Umbilical cord (tissue), 2 donors: ENCODE results near the gene GPR25. TPM values are rescaled to one million over a fixed set of nuclear protein-coding genes. Genes with fewer than 3 reads are reported as not detected.

ENCODE experiments used
- DNase-seq: peaks from one replicate; pipeline ENCODE4 v3.0.0-alpha.2; 2015; ENCODE audit warnings: low spot score
- total RNA-seq: library from RNA; depleted of rRNA; stranded (reverse); fragments of >200 nt; gene quantifications from one replicate; pipeline ENCODE4 v1.2.3, GENCODE V29; 2014; ENCODE audit warnings: low replicate concordance; ENCODE audit not compliant: insufficient read depth

The GPR25 gene
- total RNA-seq, 1 donor from 2014 or later, result not detected

DNA sequence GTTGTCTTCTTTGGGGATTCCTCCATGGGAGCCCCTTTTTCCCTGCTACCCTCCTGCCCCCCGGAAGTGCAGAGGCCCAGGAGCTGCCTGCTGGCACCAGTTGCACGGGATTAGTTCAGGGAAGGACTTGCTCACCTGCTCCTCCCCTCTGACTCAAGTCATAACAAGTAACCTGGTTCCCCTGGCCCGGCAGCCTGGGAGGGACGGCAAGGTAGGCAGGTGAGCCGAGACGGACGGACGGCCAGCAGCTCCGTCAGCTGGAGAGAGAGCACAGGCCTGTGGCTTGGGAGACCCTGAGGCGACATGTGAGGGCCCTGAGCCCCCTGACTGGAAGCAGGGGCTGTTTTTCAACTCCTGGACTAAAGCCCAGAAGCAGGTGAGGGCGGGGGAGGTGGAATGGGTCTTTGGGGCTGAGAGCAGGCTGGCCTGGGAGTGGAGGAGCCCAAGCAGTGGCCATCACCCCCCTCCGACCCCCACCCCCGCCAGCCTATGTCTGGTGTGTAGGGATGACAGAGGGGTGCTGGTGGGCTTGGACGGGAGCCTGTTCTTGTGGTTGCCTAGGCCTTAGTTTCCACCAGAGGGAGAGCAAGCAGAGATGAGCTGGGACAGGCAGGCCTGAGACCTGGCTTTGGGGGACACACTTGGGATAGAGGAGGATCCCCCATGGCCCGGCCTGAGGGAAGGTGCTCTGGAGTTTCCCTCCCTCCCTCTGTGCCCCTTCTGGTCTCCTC, 22.1 kb downstream of the GPR25 start, which contains the start of gene INAVA:
Gene INAVA, plus strand, starts transcription at position 189 of the 731 bp plus-strand sequence. CDS start 3,501 bp downstream, outside the sequence.
- peak; percentile 55 for DNase-seq

DNA sequence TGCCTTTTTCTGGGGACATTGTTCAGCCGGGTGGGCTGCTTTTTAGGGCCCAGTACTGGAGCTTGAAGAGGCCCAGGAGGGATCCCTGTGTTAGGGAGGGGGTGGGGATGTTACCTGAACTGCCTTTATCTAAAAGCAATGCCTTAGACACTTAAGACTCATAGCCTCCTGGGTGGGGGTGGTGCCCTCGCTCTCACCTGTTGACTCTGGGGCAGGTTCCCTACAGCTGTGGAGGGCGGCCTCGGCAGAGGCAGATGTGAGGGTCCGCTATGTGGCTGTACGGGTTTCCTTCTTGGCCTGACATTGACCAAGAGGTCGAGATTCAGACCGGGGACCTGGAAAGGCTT, 22.6 kb downstream of the GPR25 start:
- DNase-seq, result no peak

DNA sequence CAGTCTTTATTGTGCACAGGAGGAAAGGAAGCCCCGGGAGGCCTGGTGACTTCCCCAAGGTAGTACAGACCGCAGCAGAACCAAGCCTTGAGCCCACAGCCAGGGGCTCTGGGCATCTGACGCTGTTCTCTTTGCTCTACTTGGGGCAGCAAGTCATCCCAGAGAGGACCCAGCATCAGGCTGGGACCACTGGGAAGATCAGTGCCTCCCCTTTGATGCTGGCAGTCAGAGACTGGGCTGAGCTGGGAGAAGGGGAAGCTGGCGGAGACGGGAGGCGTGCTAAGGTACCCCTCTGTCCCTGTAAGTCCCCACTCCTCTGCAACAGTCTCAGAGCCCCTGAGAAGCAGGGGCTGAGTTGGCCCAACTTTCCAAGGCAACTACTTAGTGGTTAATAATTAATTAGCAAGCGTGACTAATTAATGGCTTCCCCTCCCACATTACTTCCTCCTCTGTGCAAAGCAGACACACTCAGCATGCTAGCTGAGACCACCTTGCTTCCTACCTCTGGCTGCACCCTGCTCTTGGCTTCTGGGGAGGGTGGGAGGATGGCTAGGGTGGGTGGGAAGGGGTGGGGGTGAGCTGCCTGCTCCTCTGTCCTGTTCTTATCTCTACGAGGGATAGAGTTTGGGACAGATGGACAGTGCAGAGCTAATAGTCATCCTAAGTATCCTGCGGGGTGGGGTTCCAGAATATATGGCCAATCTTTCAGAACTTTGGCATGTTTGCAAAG, 23.2 kb downstream of the GPR25 start:
- no peak for DNase-seq

DNA sequence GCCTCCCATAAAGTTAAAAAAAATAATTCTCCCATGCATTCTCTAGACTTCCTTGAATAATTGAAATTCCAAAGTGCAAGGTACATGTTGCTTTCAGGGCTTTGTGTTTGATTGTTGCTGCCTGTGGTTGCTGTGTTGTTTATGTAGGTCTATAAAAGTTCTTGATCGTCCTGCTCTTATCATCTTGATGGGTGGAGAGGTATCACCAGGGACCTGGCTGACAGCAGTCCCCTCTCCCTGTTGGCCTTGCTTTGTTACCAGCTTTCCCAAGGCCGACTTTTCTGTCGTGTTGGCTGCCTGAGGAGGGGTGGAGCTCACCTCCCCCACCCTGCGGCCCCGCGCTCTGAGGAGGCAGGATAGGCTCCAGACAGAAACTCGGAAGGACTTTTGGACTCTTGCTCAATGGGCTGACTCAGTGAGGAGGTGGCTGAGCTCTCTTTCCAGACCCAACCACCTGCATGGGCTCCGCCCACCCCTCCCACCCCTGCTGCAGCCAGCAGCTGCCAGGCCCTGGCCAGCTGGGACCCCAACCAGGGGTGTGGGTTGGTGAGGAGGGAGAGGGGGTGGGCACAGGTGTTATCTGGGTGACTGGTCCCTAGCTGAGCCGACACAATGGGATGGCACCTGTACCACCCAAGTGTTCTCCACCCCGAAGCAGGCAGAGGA, 23.9 kb downstream of the GPR25 start:
- DNase-seq, result peak; percentile 50

GRCh38 chr1:200897259-200897658, 24.5 kb downstream of the GPR25 start:
- DNase-seq, result no peak

GRCh38 chr1:200899015-200899386, 26.2 kb downstream of the GPR25 start:
- no peak for DNase-seq

DNA sequence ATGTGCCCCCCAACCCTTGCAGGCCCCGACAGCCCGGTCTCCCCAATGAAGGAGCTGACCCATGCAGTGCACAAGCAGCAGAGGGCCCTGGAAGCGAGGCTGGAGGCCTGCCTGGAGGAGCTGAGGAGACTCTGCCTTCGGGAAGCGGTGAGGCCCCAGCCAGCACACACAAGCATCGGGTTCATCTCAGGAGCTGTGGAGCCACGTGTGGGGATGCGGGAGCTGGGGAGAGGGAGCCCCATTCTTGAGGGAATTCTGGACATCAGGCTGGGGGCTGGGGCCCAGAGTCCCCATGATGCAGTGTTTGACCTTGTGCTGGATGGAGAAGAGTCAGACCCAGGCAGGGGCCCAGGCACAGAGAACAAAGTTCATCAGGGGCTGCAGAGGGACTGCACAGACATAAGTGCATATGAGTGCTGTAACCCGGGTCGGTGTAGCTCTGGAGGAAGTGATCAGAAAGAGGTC, 26.7 kb downstream of the GPR25 start:
- DNase-seq, result no peak

DNA sequence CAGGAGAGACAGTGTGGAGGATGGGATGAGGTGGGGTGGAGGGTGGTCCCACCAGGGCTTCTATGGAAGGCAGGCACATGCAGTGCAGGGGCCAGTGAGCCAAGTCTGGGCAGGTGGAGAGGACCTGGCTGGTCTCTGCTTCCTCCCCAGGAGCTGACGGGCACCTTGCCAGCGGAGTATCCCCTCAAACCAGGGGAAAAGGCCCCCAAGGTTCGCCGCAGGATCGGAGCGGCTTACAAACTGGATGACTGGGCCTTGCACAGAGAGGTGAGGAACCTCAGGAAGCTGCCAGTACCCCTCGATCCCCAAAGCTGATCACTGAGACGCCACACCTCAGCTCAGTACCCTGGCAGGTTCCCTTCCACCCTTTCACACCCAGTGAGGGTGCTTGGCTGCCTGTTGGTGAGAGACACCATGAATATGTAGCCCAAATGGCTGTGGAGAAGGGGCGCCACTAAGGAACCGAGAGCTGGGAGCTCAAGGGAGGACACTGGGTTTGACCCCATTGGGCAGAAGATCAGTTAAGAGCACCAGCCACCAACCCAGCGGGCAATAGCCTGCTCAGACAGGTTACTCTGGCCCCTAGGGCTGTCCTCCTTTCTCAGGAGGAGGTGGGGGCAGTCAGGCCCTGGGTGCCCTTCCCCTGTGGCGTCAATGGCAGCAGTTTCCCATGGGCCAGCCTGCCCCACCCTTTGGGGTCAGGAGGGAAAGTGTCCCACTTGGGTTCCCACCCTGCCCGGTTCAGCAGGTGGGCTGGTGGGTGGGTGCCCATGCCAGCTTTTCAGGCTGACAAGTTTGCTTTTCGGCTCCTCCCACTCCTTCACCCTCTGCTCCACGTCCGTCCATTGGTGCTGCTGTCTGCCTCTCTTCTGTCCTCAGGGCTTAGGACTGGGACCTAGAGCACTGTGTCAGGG, 27.4 kb downstream of the GPR25 start:
- no peak for DNase-seq

GRCh38 chr1:200900877-200901276, 28.1 kb downstream of the GPR25 start:
- no peak for DNase-seq

GRCh38 chr1:200901350-200901749, 28.6 kb downstream of the GPR25 start:
- no peak for DNase-seq

DNA sequence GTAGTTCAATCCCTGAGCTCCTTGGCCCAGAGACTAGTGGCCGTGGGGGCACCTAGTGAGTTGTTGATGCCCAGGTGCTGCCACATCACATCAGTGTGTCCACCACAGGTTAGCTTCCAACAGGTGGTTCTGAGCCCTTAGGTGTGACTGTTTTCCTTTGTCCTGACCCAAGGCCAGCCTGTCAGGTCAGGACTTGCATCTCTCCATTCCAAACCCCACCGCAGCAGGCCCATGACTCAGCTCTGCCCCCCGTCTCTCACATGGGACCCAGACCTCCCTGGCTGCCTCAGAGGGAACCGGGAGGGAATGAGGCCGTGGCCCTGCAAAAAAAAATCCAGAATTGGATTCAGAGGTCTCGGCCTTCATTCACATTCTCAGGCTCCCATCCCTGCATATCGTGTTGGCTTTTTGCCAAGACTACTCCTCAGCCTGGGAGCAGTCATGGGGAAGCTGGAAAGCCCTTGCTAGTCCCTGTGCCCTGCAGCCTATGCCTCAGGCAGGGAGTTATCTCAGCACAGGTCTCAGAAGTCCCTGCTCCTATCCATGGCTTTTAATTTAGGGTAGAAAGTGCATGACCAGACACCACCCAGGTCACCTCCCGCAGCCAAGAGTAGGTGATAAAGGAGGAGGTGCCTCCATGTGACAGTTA, 29.1 kb downstream of the GPR25 start:
- DNase-seq, result peak; percentile 19

GRCh38 chr1:200903793-200904192, 31.0 kb downstream of the GPR25 start:
- no peak for DNase-seq

DNA sequence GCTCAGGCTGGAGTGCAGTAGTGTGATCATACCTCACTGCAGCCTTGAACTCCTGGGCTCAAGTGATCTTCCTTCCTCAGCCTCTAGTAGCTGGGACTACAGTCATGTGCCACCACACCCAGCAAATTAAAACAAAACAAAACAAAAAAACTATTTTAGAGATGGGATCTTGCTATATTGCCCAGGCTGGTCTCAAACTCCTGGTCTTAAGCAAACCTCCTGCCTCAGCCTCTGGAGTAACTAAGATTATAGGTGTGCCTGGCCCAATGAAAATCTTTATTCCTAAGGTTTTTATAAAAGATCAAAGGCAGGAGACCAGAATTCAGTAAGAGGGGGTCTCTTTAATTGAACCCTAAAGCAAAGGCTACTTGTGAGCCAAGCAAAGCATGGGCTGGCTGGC, 32.0 kb downstream of the GPR25 start:
- DNase-seq, result no peak

- DNase-seq, result no peak
Measured at GRCh38 chr1:200905411-200906052, 32.8 kb downstream of the GPR25 start.

DNA sequence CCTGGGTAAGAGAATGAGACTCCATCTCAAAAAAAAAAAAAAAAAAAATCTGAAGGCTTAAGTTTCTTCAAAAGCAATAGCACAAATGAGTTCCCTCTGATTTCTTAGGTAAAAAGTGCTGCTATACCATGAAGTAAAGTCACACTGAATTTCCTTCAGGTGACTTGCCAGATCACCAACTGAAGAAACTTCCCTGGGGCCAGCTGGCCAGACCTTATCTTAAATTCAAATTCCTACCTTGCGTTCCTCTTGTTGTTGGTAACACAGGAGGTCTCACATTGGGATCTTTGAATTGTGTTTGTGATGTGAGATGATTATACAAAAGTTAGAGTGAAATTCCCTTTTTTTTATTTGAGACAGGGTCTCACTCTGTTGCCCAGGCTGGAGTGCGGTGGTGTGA, 33.7 kb downstream of the GPR25 start:
- no peak for DNase-seq

- DNase-seq, result no peak
Measured at GRCh38 chr1:200907611-200908097, 34.9 kb downstream of the GPR25 start.

- no peak for DNase-seq
Measured at GRCh38 chr1:200908191-200908868, 35.5 kb downstream of the GPR25 start.

GRCh38 chr1:200909071-200909470, 36.3 kb downstream of the GPR25 start:
- DNase-seq, result no peak

- no peak for DNase-seq
Measured at GRCh38 chr1:200909757-200910239, 37.0 kb downstream of the GPR25 start.

DNA sequence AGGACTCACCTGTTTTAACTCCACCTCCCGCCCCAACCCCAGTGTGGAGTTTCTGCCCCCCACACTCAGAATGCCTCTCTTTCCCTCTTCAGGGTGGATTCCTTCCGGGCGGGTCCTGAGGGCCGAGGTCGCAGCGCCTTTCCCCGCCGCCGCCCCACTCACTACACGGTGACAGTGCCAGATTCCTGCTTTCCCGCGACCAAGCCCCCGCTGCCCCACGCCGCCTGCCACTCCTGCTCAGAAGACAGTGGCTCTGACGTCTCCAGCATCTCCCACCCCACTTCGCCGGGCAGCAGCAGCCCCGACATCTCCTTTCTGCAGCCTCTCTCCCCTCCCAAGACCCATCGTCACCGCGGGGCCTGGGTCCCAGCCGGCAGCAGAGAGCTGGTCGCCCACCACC, 38.6 kb downstream of the GPR25 start:
- no peak for DNase-seq
